Kidney epithelial cell (primary cell): ENCODE measurements around the gene KRT28. TPM values are rescaled to one million over a fixed set of nuclear protein-coding genes. Genes with fewer than 3 reads are reported as not detected.

Experiments
- DNase-seq: peaks from one replicate; pipeline ENCODE4 v3.0.0-alpha.2; 2010; ENCODE audit warnings: low read depth
- H3K27me3 ChIP-seq: 2 replicates; pipeline ENCODE4 v1.6.0; 2011; ENCODE audit warnings: low read length; ENCODE audit not compliant: control insufficient read depth, insufficient read depth
- H3K36me3 ChIP-seq: 2 replicates; pipeline ENCODE4 v1.5.1; 2011; ENCODE audit warnings: low read length; ENCODE audit not compliant: control insufficient read depth, insufficient read depth
- H3K4me3 ChIP-seq: 2 replicates; pipeline ENCODE4 v1.5.1; 2011; ENCODE audit warnings: low read depth, mild to moderate bottlenecking, control low read depth, low read length
- CTCF ChIP-seq: IDR thresholded peaks from 2 replicates; pipeline ENCODE4 v1.5.1; 2011; ENCODE audit warnings: mild to moderate bottlenecking, moderate library complexity, low read length, control low read depth, inconsistent platforms; ENCODE audit not compliant: insufficient read depth, poor library complexity, severe bottlenecking
- total RNA-seq: library from RNA; depleted of rRNA; stranded (reverse); fragments of >200 nt; gene quantifications from 2 replicates; pipeline ENCODE4 v1.2.3, GENCODE V29; 2015

The KRT28 gene
- total RNA-seq, 1 donor from 2014 or later, result not detected

- Histone ChIP-seq H3K4me3 (no peak overlapping the region), H3K36me3 (no peaks in the 10 kb centered on the region), H3K27me3 (no peaks in the 10 kb centered on the region)
- no peak for DNase-seq
- no peak for TF ChIP-seq CTCF
These were observed 30.5 kb upstream of the KRT28 start for GRCh38 chr17:40830085-40830776.

- no peaks in the 10 kb centered on the region for H3K27me3 ChIP-seq
- H3K36me3 ChIP-seq, result no peaks in the 10 kb centered on the region
- TF ChIP-seq CTCF, result no peak
- no peak for DNase-seq
- no peak overlapping the region for H3K4me3 ChIP-seq
These were observed 28.8 kb upstream of the KRT28 start for GRCh38 chr17:40828454-40829044.

GRCh38 chr17:40827746-40828453, 28.1 kb upstream of the KRT28 start:
- Histone ChIP-seq H3K4me3 (no peak overlapping the region), H3K36me3 (no peaks in the 10 kb centered on the region), H3K27me3 (no peaks in the 10 kb centered on the region)
- TF ChIP-seq CTCF, result no peak
- no peak for DNase-seq

GRCh38 chr17:40825599-40825998, 25.8 kb upstream of the KRT28 start:
- no peak for TF ChIP-seq CTCF
- Histone ChIP-seq H3K27me3 (no peaks in the 10 kb centered on the region), H3K4me3 (no peak overlapping the region), H3K36me3 (no peaks in the 10 kb centered on the region)
- no peak for DNase-seq

GRCh38 chr17:40824015-40824832, 24.5 kb upstream of the KRT28 start:
- no peaks in the 10 kb centered on the region for H3K36me3 ChIP-seq
- DNase-seq, result no peak
- no peaks in the 10 kb centered on the region for H3K27me3 ChIP-seq
- TF ChIP-seq CTCF, result no peak
- H3K4me3 ChIP-seq, result no peak overlapping the region
